GM12874 (cell line): ENCODE data around the gene AATK.

ENCODE experiments used
- CTCF ChIP-seq: IDR thresholded peaks from 2 replicates; pipeline ENCODE4 v1.5.1; 2011; ENCODE audit warnings: low read depth, mild to moderate bottlenecking, control low read depth, low read length, moderate library complexity; ENCODE audit not compliant: insufficient read depth

The AATK gene

GRCh38 chr17:81123052-81124048, 42.7 kb downstream of the AATK start:
- no peak for TF ChIP-seq CTCF

GRCh38 chr17:81121841-81122733, 43.9 kb downstream of the AATK start:
- no peak for TF ChIP-seq CTCF

GRCh38 chr17:81120695-81121621, 45.1 kb downstream of the AATK start:
- TF ChIP-seq CTCF = no peak

- TF ChIP-seq CTCF = no peak
These were observed 45.9 kb downstream of the AATK start for GRCh38 chr17:81120149-81120484.

- TF ChIP-seq CTCF = no peak
These were observed 46.5 kb downstream of the AATK start for GRCh38 chr17:81119223-81120148.
